IMR-90 (cell line): ENCODE measurements around the gene CEBPB. TPM values are rescaled to one million over a fixed set of nuclear protein-coding genes. Genes with fewer than 3 reads are reported as not detected.

Source experiments
- ATAC-seq: fragments of 200-7000 bp; cut with Tn5 transposase; 2 replicates; pipeline ENCODE4 v1.9.1; 2020; ENCODE audit warnings: low read depth, mild to moderate bottlenecking, moderate library complexity
- BruUV-seq: library from RNA; stranded (reverse); fragments of 400-500 nt; replicated peaks from 2 replicates; lab custom pipeline; 2021; lab: Mats Ljungman, UMichigan
- CTCF ChIA-PET: fragments of 300-600 bp; formaldehyde crosslinking; extraction: SDS; loops from one replicate; lab custom pipeline; 2021; ENCODE audit warnings: antibody characterized with exemption; lab: Yijun Ruan, JAX
- POLR2A ChIA-PET: fragments of 300-600 bp; sonication (Branson Sonifier 250); formaldehyde crosslinking; loops from one replicate; lab custom pipeline; 2022; ENCODE audit warnings: antibody characterized with exemption; ENCODE audit not compliant: unreplicated experiment; lab: Charles Lee
- DNase-seq: peaks from one replicate; pipeline ENCODE4 v3.0.0; 2013
- H2AFZ ChIP-seq: replicated peaks from 2 replicates; pipeline ENCODE3; 2013; ENCODE audit warnings: low read length, mild to moderate bottlenecking; ENCODE audit not compliant: poor library complexity
- H2AK5ac ChIP-seq: 2 replicates; pipeline ENCODE4 v1.6.1; 2013; ENCODE audit warnings: low read depth, low read length, inconsistent platforms
- H2AK9ac ChIP-seq: replicated peaks from 2 replicates; pipeline ENCODE3; 2013; ENCODE audit warnings: mild to moderate bottlenecking, low read depth, low read length, moderate library complexity; ENCODE audit not compliant: poor library complexity
- H2BK120ac ChIP-seq: 2 replicates; pipeline ENCODE4 v1.6.1; 2013; ENCODE audit warnings: low read depth, low read length, inconsistent platforms
- H2BK15ac ChIP-seq: 3 replicates; pipeline ENCODE4 v1.6.1; 2013; ENCODE audit warnings: low read depth, low read length, inconsistent platforms
- H2BK20ac ChIP-seq: 2 replicates; pipeline ENCODE4 v1.6.1; 2013; ENCODE audit warnings: low read depth, mild to moderate bottlenecking, inconsistent platforms, low read length, moderate library complexity
- H2BK5ac ChIP-seq: 2 replicates; pipeline ENCODE4 v1.6.1; 2013; ENCODE audit warnings: mild to moderate bottlenecking, low read depth, low read length, inconsistent platforms; ENCODE audit not compliant: poor library complexity, severe bottlenecking
- H3K14ac ChIP-seq: replicated peaks from 2 replicates; pipeline ENCODE4 v1.6.1; 2013; ENCODE audit warnings: low read depth, low read length, inconsistent platforms
- H3K18ac ChIP-seq: 2 replicates; pipeline ENCODE4 v1.6.1; 2013; ENCODE audit warnings: low read depth, low read length, control low read depth
- H3K23ac ChIP-seq: 2 replicates; pipeline ENCODE4 v1.6.1; 2013; ENCODE audit warnings: low read depth, low read length, inconsistent platforms
- H3K27ac ChIP-seq: 2 replicates; pipeline ENCODE4 v1.5.1; 2013; ENCODE audit warnings: mild to moderate bottlenecking, control low read depth, low read length; ENCODE audit not compliant: insufficient read depth
- H3K27me3 ChIP-seq: 2 replicates; pipeline ENCODE4 v1.6.1; 2013; ENCODE audit warnings: low read length; ENCODE audit not compliant: control insufficient read depth, insufficient read depth
- H3K36me3 ChIP-seq: 2 replicates; pipeline ENCODE4 v1.6.1; 2013; ENCODE audit warnings: low read length, mixed read lengths; ENCODE audit not compliant: control insufficient read depth, insufficient read depth
- H3K4ac ChIP-seq: 2 replicates; pipeline ENCODE4 v1.6.1; 2013; ENCODE audit warnings: low read depth, low read length, inconsistent platforms
- H3K4me1 ChIP-seq: 2 replicates; pipeline ENCODE4 v1.6.1; 2013; ENCODE audit warnings: low read length, mixed read lengths; ENCODE audit not compliant: control insufficient read depth, insufficient read depth
- H3K4me2 ChIP-seq: 2 replicates; pipeline ENCODE4 v1.6.1; 2013; ENCODE audit warnings: low read depth, mild to moderate bottlenecking, control low read depth, low read length, moderate library complexity
- H3K4me3 ChIP-seq: 2 replicates; pipeline ENCODE4 v1.5.1; 2013; ENCODE audit warnings: low read depth, mild to moderate bottlenecking, control low read depth, low read length, moderate library complexity; ENCODE audit not compliant: insufficient read depth
- H3K56ac ChIP-seq: 2 replicates; pipeline ENCODE4 v1.6.1; 2013; ENCODE audit warnings: low read length, inconsistent platforms; ENCODE audit not compliant: insufficient read depth; ENCODE audit errors: extremely low read depth
- H3K79me1 ChIP-seq, 2 experiments: 2 replicates each; pipeline ENCODE4 v1.6.1; 2013; ENCODE audit warnings: low read length in 2 of 2, inconsistent platforms in 1 of 2, low read depth in 1 of 2
- H3K9ac ChIP-seq: 2 replicates; pipeline ENCODE4 v1.6.1; 2013; ENCODE audit warnings: low read depth, low read length, control low read depth
- H3K9me1 ChIP-seq: 2 replicates; pipeline ENCODE4 v1.6.1; 2013; ENCODE audit warnings: low read length, inconsistent platforms; ENCODE audit not compliant: insufficient read depth
- H3K9me3 ChIP-seq: 2 replicates; pipeline ENCODE4 v1.6.1; 2013; ENCODE audit warnings: low read length; ENCODE audit not compliant: control insufficient read depth, insufficient read depth
- H4K20me1 ChIP-seq: 2 replicates; pipeline ENCODE4 v1.6.1; 2013; ENCODE audit warnings: low read length, inconsistent platforms; ENCODE audit not compliant: insufficient read depth
- H4K5ac ChIP-seq: 2 replicates; pipeline ENCODE4 v1.6.1; 2013; ENCODE audit warnings: mild to moderate bottlenecking, low read depth, low read length, control low read depth
- H4K8ac ChIP-seq, 2 experiments: 2 replicates each; pipeline ENCODE4 v1.6.1; 2013; ENCODE audit warnings: low read depth in 2 of 2, low read length in 2 of 2, control low read depth in 1 of 2, inconsistent platforms in 1 of 2
- H4K91ac ChIP-seq: 2 replicates; pipeline ENCODE4 v1.6.1; 2013; ENCODE audit warnings: low read depth, low read length, inconsistent platforms; ENCODE audit not compliant: insufficient read depth
- CEBPB ChIP-seq: IDR thresholded peaks from 2 replicates; pipeline ENCODE4 v1.6.1; 2012; ENCODE audit warnings: low read depth, low read length, improper control_type of control experiment
- NFE2L2 ChIP-seq: fragments of 150-350 bp; IDR thresholded peaks from 2 replicates; pipeline ENCODE4 v1.6.1; 2016; ENCODE audit warnings: low read depth, mild to moderate bottlenecking, low read length
- RFX5 ChIP-seq: IDR thresholded peaks from 2 replicates; pipeline ENCODE4 v1.8.0; 2012; ENCODE audit warnings: low read depth, mild to moderate bottlenecking, low read length, moderate library complexity
- WGBS, 2 experiments: methylation state at CpG; one replicate each; pipeline versions ENCODE4 v1.1.5 to v1.1.7; 2013; ENCODE audit warnings: missing lambda C conversion rate in 2 of 2; ENCODE audit not compliant: insufficient read length in 1 of 2; ENCODE audit errors: extremely low coverage in 2 of 2; 5-methylcytosine and 5-hydroxymethylcytosine counted together
- dilution Hi-C: fragments of 300-500 bp; cut with HindIII; formaldehyde crosslinking; loops from one replicate; pipeline ENCODE4 v1.14.3; 2018; ENCODE audit warnings: low sequenced_read_pairs; ENCODE audit not compliant: unreplicated experiment
- in situ Hi-C: fragments of 300-500 bp; cut with MboI; formaldehyde crosslinking; loops from 3 replicates; pipeline ENCODE4 v1.14.3; 2019; ENCODE audit warnings: low sequenced_read_pairs, inconsistent platforms, mixed read lengths
- intact Hi-C: fragments of 100-400 bp; cut with micrococcal nuclease; formaldehyde crosslinking; loops from 2 replicates; pipeline ENCODE4 v1.10.0; 2022
- polyA plus RNA-seq, 3 experiments: library from polyadenylated mRNA; depleted of rRNA; stranded (reverse); fragments of >200 nt; gene quantifications; 2 replicates each; pipeline ENCODE4 v1.2.3, GENCODE V29; 2012; ENCODE audit warnings: low replicate concordance in 1 of 3
- total RNA-seq: library from RNA; depleted of rRNA; stranded (reverse); fragments of >200 nt; gene quantifications from 2 replicates; pipeline ENCODE4 v1.2.3, GENCODE V29; 2012

The CEBPB gene
- total and polyA plus RNA-seq, 2 of the 4 experiments (the other 2 are of a cell fraction) = 3.4 to 17.4 TPM

- H3K4me1 ChIP-seq = no peaks in the 10 kb centered on the region
- no peak overlapping the region for H2AK9ac ChIP-seq
- no peak overlapping the region for H2BK20ac ChIP-seq
- no peak overlapping the region for H4K8ac ChIP-seq
- no peak overlapping the region for H2BK120ac ChIP-seq
- H3K18ac ChIP-seq = no peak overlapping the region
- H3K56ac ChIP-seq = no peak overlapping the region
- no peaks in the 10 kb centered on the region for H3K27me3 ChIP-seq
- H3K36me3 ChIP-seq = peaks cover 3% of the 10 kb centered on the region; the same call in 1 of the 2 replicates
- in situ Hi-C loops = no loop called here
- 60% methylated on average over 1 of the region's 5 CpGs; no CpG with 5 or more reads in 1 of the 2 experiments for WGBS, 2 experiments
- peaks cover 0 to under 1% of the 10 kb centered on the region in 2 experiments; a peak in 1 of 4 replicates for H3K79me1 ChIP-seq
- H2BK5ac ChIP-seq = no peak overlapping the region
- ATAC-seq (no peak), DNase-seq (no peak)
- no peak overlapping the region for H4K5ac ChIP-seq
- CTCF ChIA-PET = interaction anchor here (0.8 kb wide), 1 partner anchor 103 kb away, joined by 3 read pairs; no protein-coding TSS in a partner anchor
- H4K20me1 ChIP-seq = no peaks in the 10 kb centered on the region
- H2AFZ ChIP-seq = no peak overlapping the region
- no peak overlapping the region for H3K4me3 ChIP-seq
- no peaks in the 10 kb centered on the region for H3K9me1 ChIP-seq
- H3K27ac ChIP-seq = no peak overlapping the region
- no peak overlapping the region for H2BK15ac ChIP-seq
- H2AK5ac ChIP-seq = no peak overlapping the region
- H3K9me3 ChIP-seq = peaks cover 6% of the 10 kb centered on the region; the same call in 1 of the 2 replicates
- H3K14ac ChIP-seq = no peak overlapping the region
- no peak overlapping the region for H3K9ac ChIP-seq
- H3K4me2 ChIP-seq = no peak overlapping the region
- TF ChIP-seq RFX5 (no peak), NFE2L2 (no peak), CEBPB (no peak)
- dilution Hi-C loops = no loop called here
- BruUV-seq = no TSS peak
- POLR2A ChIA-PET = no interaction called here
- H3K23ac ChIP-seq = no peak overlapping the region
- H3K4ac ChIP-seq = no peak overlapping the region
- intact Hi-C loops = no loop called here
- H4K91ac ChIP-seq = no peak overlapping the region
Observed at GRCh38 chr20:50202677-50203076, 12.0 kb downstream of the CEBPB start.
